ENCODE results near the gene TMEM119.

Gene TMEM119

DNA sequence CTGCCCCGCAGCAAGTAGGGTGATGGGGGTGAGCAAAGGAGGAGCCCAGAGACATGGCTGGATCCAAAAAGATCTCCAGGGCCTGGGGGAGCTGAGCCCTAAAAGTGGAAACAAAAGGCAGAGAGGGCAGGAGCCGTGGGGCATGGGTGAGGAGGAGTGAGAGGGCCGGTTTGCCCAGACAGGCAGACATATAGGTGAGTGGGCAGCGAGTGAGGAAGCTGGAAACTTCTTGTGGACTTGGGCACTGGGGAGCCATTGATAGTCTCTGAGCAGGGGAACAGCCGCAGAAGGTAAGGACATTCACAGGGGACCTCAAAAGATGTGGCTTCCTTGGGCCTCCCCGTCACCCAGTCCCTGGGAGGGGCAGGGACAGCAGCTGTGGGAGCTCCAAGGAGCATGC, 16.8 kb upstream of the TMEM119 start:
- no peak for DNase-seq

DNA sequence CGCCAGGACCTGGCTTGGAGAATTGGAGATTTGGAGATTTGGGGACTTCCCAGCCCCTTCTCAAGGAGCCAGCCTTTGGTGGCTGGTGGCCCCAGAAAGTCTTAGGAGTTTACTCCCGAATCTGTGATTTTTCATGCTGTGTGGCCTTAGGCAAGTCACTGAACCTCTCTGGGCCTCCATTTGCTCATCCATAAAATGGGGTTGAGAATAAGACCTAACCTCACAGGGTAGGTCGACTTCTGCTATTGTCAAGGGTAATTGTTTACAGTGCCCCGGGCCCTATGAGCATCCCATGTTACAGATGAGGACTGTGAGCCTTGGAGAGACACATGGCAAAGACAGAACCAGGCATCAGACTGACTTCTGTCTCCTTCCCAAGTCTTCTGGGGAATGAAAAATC, 16.2 kb upstream of the TMEM119 start:
- no peak for DNase-seq

DNA sequence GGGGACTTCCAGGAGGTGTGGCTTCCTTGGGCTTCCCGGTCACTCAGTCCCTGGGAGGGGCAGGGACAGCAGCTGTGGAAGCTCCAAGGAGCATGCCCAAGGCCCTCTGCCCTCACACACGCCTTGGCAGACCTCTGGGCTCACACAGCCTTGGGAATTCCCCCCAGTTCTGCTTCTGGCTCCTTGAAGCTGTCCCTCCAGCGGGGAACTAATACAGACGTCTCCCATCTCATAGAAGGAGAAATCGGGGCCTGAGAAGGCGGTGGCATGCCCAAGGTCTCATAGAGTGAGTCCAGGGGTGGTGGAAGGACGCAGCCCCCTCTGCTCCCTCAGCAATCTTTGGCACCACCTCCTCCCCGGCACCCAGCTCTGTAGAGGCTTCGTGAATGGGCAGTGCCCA, 15.7 kb upstream of the TMEM119 start:
- no peak for DNase-seq

DNA sequence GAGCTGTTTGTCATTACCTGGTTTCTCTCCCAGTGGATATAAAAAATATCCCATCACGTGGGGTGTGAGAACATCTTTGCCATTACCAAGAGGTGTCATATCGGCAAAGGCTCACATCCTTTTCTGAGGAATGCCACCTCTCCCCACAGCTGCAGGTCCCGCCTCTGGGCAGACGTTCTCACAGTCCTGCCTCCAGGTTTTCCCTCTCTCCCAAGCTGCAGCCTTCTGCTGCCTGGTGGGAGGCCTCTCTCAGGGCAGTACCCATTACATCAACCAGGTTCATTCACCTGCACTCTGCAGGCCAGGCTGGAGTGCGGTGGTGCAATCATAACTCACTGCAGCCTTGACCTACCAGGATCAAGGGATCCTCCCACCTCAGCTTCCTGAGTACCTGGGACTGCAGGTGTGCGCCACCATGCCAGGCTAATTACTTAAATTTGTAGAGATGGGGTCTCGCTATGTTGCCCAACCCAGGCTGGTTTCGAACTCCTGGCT, 15.0 kb upstream of the TMEM119 start:
- no peak for DNase-seq

DNA sequence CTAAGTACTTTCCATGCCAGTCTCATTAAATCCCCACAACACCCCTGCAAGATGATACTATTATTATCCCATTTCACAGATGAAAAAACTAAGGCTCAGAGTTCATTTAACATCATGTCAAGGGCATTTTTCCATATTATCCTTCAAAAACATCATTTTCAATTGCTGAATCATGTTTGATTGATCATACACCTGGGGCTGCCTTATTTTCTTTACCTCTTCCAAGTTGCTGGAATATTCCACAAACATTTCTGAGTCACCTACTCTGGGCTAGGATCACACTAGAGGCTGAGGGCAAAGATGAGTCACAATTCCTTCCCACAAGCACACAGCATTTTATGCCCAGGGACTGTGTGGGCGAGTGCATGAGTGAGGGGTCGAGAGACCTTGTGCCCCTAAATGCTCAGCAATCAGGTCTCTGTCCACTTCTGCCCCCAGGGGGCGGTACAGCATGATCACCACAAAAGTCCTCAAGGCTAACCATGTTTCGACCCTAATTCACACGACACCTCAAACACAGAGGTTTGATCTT, 14.1 kb upstream of the TMEM119 start:
- no peak for DNase-seq

DNA sequence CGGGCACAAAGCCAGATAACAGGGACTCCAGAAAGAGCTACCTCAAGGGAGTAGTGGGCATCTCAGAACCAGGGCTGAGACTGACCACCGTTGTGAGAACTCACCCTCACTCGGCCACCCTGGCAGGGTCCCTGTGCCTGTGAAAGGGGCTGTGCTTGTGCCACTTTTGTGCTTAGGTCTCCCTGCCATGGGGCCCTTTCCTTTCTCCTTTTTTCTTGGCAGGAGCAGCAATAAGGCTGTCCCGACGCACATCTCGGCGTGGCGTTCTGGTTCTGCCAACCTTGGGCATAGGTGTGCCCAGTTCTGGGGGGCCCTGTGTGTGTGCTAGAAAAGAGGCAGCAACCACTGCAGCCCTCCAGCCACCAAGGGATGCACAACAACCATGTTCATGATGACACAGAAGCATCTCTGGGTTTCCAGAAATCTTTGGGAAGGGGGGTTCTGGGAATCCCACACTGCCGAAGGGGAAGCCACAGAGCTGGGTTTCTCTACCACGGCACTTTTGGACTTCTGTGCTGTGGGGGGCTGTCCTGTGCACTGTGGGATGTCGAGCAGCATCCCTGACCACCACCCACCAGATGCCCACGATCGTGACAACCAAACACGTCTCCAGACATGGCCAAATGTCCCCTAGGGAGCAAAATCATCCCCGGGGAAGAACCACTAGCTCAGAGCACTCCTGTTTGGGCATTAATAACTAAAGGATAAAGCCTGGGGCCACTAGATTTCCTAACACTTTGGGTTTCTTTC, 13.1 kb upstream of the TMEM119 start:
- no peak for DNase-seq

DNA sequence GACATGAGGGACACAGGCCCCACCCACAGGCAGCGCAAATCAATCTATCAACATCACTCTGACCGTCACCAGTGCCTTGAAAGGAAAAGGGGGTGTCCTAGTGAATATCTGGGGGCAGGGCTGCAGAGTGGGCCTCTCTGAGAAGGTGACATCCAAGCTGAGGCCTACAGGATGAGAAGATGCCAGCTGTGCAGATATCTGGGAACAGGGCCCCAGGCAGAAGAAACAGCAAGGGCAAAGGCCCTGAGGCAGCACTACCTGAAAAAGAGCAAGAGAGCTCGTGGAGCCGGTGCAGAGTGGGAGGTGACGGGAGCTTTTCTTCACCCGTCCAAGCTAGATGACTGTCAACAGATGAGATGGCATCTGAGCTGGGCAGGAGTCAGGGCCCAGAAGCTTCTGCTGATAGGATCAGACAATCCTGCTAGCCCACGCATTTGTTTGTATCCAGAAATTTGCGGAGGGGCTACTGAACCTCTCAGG, 12.5 kb upstream of the TMEM119 start:
- DNase-seq, result no peak

DNA sequence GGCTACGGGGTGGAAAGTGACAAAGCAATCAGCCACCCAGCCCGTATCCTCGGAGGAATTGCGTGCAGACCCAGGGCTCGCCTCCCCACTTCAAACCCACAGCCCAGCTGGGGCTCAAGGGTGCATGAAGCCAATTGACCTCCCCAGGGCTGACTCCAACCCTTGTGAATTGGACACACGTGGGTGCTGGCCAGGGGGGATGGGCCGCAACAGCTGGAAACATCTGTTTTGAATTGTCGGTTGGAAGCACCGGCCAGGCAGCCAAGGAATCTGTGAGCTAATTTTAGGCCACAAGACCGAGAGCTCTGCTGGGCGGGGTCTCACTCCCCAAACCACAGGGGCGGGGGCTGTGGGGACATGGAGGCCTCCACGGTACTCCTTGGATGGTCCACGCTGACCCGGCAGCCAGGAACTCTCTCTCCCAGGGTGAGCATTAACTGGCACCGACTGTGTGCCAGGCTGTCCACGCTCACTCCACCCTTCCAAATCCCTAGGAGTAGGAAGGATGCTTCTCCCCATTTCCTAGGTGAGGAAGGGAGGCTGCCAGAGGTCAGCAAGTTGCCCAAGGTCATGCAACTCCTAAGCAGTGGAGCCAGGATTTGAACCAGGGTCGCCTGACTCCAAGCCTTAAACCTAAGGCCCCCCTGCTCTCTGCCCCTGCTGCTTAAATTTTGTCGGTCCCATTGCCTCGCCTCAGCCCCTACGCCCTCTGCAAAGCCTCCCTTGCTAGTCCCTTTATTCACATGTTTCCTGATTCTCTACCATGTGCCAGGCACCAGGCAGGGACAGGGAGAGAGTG, 11.9 kb upstream of the TMEM119 start:
- no peak for DNase-seq

DNA sequence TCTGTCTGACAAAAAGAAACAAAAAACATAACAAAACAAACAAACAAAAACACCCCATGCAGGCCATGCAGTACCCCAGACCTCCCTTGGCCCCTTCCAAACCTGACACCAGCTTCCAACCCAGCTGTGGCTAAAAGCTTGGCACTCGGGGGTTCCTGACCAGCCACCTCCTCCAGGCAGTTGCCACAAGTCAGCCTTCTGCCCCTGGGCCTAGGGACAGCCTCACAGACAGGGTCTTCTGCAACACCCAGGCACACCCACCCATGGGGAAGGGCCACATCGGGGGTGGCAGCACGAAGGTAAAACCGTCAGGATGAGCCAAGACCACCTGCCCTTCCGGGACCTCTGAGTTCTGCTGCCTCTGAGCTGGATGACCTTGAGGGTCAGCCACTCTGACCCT, 10.7 kb upstream of the TMEM119 start:
- DNase-seq, result no peak

DNA sequence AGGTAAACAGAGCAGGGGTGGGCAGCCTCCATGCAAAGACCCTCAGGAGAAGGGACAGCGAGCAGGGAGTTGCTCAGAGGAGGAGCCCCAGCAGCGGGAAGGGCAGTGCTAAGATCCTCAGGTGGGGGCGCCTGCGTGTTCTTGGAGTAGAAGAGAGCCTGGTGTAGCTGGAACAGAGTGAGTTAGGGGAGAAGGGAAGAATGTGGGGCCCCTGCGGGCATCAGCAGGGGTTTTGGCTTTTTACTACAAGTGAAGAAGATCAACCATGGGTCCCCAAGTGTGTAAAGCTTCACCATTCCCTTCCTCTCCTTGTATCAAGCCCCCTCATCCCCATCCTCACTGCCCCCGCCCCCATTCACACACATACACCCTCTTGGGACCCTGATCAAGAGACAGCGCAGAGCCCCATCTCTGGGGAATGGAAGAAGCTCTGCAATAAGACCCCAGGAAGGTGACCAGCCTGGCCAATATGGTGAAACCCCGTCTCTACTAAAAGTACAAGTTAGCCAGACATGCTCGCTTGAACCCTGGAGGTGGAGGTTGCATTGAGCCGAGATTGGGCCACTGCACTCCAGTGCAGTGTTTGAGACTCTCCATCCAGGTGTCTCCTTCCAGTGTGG, 10.2 kb upstream of the TMEM119 start:
- DNase-seq, result no peak

DNA sequence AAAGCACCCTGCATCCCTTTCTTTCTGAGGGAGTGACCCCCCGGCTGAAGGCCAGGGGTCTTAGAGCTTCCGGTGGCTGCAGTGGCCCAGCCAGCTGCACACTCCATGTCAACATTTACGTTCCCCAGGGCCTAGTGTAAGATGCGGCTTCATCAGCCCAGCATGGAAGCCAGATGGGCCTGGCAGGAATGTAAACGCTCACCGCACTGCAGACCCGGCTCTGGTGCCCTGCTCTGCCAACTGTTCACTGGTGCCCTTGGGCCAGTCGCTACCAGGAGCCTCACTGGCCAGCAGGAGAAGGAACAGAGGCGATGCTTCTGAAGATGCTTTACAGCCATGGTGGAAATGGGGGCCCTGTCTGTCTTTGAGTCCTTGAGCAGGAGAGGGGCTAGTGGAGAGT, 8.6 kb upstream of the TMEM119 start:
- DNase-seq, result no peak

DNA sequence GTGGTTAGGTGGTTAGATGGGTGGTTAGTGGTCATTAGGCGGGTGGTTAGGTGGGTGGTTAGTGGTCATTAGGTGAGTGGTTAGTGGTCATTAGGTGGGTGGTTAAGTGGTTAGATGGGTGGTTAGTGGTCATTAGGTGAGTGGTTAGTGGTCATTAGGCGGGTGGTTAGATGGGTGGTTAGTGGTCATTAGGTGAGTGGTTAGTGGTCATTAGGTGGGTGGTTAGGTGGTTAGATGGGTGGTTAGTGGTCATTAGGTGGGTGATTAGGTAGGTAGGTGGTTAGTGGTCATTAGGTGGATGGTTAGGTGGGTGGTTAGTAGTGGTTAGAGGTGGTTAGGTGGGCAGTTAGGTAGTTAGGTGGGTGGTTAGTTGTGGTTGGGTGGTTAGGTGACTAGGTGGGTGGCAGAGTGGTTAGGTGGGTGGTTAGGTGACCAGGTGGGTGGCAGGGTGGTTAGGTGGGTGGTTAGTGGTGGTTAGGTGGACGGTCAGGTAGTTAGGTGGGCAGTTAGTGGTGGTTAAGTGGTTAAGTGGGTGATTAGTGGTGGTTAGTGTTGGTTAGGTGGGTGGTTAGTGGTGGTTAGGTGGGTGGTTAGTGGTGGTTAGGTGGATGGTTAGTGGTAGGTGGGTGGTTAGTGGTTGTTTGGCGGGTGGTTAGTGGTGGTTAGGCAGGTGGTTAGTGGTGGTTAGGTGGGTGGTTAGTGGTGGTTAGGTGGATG, 8.0 kb upstream of the TMEM119 start:
- no peak for DNase-seq

DNA sequence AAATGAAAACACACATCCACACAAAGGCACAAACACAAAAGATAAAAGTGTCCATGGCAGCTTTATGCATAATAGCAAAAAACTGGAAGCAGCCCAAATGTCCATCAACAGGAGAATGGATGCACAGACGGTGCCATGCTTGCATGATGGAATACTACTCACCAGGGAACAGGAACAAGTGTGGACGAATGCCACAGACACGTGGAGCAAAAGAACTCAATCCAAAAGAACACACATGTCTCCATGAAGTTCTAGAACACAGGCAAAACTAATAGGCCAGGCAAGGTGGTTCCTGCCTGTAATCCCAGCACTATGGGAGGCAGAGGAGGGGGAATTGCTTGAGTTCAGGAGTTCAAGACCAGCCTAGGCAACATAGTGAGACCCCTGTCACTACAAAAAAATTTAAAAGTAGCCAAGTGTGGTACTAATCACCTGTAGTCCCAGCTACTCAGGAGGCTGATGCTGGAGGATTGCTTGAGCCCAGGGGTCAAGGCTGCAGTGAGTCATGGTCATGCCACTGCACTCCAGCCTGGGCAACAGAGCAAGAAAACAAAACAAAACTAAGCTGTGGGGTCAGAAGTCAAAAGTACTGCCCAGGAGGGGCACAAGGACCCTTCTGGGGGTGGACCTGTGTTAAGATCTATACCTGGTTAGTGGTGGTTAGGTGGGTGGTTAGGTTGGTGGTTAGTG, 7.3 kb upstream of the TMEM119 start:
- DNase-seq, result no peak

DNA sequence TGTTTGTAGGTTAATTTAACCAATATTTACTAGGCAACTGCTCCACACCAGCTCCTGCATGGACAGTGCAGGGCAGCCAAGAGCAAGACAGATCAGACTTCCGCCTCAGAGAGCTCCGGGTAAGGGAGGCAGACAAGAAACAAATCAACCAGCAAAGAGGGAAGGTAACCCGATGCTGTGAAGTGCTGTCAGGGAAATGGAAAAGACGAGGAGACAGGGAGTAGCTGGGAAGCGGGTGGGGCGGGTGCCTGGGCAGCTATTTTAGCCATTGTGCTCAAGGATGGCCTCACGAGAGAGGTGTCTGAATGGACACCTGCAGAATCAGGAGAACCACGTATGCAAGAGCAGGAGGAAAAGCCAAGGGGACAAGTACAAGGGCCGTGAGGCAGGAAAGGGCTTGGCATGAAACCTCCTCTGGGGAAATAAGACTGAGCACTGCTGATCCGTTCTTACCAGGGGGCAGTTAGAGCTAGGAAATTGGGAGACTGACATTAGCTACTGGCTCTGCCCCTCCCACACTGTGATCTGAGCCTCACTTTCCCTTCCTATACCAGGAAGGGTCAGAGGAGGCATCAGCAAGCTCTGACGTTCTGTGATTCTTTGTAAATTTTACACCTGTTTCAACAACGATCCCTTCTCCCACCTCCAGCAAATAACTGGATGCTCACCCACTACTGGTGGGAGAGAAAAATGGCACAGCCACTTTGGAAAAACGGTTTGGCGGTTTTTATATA, 6.5 kb upstream of the TMEM119 start:
- DNase-seq, result no peak

DNA sequence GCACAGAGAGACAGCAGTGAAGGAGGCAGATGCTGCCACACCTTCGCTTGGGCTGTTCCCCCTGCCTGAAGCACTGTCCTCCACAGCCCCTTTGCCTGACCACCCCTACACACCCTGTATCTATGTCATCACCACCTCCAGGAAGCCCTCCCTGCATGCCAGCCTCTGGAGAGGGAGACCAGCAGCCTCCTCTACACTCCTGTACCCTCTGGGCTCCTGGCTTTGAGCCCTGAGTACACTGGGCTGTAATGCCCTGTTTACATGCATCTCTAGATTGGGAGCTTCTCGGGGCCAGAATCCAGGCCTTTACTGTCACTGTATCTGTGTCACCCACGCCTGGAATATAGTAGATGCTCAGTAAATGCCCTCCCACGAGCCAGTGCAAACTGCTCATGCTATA, 5.9 kb upstream of the TMEM119 start:
- DNase-seq, result no peak

DNA sequence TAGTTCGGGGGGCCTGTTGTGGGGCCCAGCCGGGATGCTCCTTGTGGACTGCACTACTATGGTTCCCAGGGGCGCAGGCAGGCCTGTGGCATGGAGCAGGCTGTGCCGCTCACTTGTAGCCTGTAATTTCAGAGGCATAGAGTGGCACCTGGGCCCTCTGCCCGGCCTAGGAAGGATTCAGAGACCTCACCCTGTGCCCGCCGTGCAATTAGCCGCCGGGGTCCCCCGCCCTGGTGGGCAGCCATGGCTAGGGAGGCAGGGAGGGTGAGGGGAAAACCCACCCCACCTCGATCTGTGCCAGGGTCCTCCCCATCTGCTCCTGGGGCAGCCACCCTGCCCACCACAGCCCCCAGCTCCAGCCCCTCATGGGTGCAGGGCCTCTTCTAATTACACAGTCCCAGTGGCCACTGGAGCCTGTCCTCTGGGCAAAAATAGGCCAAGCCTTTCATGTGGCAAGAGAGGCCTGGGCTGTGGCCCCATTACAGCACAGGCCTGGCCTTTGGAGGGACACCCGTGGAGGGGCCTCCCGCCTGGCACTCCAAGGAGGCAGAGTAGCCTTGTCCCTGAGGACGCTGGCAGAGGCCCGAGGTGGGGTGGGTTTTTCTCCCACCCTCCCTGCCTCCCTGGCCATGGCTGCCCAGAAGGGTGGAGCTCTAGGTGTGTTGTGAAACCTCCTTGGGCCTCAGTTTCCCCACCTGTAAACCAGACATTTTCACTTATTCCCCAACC, 5.3 kb upstream of the TMEM119 start:
- no peak for DNase-seq

DNA sequence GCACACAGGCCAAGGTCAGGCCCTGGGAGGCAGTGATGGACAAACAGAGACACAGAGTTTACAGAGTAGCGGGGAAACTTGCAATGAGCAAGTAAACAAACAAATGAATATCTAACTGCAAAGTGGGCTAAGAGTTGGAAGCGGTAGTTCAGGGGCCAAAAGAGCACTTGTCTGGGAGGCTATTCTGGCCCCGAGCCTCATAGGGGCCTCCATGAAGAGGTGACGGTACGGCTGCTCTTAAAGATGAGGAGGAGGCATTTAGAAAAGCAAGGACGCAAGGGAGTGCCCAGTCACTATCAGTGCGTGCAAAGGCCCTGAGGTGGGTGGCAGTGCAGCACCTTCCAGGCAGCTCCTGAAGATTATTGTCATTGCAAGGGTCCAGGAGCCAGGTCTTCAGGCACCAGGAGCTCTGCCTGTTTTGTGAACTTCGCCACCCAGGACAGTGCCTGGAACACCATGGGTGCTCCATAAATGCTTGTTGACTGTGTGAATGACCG, 4.4 kb upstream of the TMEM119 start:
- no peak for DNase-seq

DNA sequence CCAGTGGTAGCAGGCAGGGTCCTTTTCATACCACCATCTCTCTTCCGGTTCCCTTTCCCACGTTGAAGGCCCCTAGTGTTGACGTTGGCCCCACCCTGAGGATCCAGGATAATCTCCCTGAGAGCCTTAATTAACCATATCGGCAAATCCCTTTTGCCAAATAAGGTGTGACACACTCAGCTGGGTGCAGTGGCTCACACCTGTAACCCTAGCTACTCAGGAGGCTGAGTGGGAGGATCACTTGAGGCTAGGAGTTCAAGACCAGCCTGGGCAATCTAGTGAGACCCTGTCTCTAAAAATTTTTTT, 2.8 kb upstream of the TMEM119 start:
- no peak for DNase-seq

DNA sequence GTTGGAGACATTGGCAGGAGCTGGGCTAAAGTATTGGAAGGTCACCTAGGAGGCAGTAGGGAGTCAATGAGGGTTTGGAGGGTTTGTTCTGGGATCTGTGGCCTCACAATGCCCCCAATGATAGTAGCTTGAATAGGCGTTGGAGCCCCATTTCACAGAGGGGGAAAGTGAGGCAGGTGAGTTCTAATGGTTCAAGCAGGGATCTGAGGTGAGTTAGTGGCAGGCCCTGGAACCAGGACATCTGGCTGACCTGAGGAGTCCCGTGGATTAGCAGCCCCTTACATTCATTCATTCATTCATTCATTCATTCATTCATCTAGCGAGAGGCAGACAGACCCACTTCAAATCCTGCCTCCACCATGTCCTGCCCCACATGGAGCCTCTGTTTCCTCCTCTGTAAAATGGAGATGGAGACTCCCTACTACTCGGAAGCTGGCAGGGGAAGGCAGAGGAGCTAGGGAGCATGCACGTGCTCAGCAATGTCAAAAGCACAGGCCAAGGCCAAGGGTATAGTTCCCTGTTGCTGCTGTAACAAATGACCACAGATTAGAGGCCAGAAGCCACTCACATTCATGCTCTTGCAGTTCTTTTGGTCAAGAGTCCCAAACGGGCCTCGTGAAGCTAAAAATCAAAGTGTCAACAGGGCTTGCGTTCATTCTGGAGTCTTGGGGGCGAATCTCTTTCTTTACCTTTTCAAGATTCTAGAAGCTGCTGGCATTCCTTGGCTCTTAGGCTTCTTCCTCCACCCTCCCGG, 2.2 kb upstream of the TMEM119 start:
- no peak for DNase-seq

DNA sequence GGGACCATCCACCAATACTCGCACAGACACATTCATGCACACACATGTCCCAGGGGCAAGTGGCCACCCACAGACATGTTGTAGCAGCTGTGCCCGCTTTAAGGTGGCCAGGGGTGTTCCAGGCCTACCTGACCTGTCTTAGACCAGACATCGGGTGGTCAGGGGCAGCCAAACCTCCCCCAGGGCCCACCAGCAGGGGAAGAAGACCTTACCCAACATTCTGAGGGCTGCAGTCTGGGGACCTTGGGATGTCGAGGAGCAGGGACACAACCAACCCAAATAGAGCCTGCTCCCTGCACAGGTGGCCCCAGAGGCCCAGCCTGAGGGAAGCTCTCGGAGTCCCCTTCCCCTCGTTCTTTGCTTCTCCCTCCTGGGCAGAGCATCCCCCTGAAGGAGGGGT, 1.7 kb upstream of the TMEM119 start:
- no peak for DNase-seq
